Activated T-helper 1 cell treated with Interleukin-2 at 50 U/mL for 16 hours (primary cell): ENCODE results near the gene GSG1L.
"Not testable (repeated sequence)": the region's sequence is repeated elsewhere in the genome, so short reads cannot be mapped to it uniquely, and the experiment has no call there.

Experiments
- DNase-seq: peaks from one replicate; pipeline ENCODE4 v3.0.0-alpha.2; 2020; ENCODE audit warnings: low read depth

Gene GSG1L

DNA sequence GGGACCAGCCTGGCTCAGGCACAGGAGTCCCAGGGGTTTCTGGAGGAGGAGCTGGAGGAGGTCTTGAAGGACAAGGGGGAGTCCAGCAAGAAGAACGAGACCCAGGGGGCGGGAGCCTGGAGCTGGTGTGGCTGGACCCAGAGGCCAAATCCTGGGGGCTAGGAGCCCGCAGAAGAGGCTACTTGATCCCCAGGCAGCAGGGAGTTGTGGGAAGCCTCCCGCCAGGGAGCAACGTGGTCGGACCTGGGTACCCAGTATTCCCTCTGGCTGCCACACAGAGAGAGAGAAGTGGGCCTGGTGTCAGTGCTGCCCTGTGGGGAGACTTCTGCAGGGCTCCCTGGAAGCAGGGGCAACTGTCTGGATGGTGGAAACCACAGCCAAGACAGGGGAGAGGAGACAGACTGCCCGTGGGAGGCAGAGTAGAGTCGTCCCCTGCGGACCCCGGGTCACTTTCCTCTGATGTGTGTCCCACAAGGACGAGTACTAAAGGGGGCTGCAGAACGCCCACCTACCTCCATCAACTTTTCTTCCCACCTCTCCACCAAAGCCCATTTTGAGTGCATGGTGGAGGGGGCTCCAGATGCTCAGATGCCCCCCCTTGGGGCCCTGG is 160.4 kb downstream of the GSG1L start:
- no peak for DNase-seq

DNA sequence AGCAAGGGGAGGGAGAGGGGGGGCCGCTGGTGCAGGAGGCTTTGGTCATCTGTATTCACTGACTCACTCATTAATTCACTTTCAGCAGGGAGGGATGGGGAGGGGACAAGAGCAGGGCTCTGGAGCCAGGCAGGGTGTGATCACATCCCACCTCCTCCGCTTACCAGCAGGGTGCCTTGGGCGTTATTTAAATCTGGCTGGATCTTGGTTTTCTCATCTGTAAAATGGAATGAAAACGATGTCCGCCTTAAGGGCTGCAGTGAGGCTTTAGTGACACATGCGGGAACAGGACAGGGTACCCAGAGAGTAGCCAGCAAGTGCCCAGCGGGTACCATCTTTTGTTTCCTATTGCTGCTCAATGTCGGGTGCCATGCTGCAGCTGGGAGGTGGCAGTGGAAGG is 161.0 kb downstream of the GSG1L start:
- no peak for DNase-seq

GRCh38 chr16:27901956-27902355 is 161.6 kb downstream of the GSG1L start:
- DNase-seq = no peak

- no peak for DNase-seq
Observed at GRCh38 chr16:27899736-27900135, 163.8 kb downstream of the GSG1L start.

DNA sequence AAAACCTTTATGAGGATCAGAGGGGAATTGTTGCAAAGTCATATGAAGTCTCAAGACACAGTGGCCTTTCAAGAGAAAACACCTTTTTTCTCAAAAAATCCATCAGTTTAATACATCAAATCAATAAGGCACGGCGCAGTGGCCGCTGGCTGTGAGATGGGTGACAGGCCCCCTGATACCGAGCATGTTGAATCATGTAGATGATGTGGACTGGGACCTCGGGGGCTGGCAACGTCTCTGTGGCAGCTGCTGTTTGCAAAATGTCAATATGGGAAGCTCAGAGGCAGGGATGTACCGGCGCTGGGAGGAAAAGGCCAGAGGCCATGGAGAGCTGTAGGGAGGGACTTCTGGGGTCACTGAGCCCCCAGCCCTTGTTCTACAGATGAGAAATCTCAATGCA is 169.1 kb downstream of the GSG1L start:
- DNase-seq = no peak

DNA sequence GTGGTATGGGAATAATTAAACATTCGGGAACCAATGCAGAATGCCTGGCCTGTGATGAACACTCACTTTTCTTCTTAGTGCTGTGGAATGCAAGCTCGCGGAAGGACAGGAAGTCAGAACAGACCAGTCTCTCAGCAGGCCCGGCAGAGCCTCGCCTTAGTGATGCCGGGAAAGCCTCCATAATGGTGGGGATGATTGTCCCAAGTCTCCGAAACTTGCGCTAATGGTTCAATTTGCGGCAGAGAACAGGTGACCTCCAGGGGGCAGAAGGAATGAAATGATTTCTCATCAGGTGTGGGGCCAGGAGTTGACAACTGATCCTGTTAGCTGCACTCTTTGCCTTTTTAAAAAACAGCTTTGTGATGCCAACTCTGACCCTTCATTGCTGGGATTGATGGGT is 170.6 kb downstream of the GSG1L start:
- no peak for DNase-seq

DNA sequence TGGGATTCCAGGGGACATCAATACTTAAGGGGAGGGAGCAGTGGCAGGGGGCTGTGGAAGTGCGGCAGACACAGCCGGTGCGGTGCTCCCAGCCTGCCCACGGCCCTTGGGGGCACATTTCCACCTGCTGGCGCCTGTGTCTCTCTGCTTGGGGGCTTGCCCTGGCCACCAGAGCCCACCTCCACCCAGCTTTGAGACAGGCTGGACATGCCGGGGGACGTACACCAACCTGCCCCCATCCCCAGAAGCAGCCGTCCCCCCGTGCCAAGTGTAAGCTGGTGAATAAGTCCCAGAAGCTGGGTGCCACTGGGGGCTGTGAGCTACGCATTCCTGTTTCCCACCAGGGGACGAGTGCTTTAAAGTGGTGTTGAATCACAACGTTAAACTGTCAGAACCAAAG is 172.6 kb downstream of the GSG1L start:
- no peak for DNase-seq

- no peak for DNase-seq
Observed at GRCh38 chr16:27890006-27890405, 173.5 kb downstream of the GSG1L start.

DNA sequence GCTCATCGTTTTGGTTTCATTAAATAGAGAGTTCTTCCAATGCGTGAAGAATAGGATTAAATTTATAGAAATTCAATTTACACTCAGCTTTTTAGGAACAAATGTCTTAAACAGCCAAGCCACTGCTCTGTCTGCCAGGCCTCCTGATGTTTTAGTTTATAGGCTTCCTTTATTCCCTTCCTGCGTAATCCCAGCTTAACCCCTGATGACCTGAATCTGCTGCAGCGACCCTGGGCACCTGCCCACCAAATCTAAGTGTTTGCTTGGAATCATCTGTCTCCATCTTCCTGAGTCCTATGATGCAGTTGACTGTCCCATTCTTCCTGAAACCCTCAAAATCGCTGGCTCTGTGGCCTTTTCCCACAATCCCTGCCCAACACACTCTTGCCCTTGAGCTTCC is 179.9 kb downstream of the GSG1L start:
- DNase-seq = no peak

GRCh38 chr16:27880287-27880686 is 183.2 kb downstream of the GSG1L start:
- no peak for DNase-seq

DNA sequence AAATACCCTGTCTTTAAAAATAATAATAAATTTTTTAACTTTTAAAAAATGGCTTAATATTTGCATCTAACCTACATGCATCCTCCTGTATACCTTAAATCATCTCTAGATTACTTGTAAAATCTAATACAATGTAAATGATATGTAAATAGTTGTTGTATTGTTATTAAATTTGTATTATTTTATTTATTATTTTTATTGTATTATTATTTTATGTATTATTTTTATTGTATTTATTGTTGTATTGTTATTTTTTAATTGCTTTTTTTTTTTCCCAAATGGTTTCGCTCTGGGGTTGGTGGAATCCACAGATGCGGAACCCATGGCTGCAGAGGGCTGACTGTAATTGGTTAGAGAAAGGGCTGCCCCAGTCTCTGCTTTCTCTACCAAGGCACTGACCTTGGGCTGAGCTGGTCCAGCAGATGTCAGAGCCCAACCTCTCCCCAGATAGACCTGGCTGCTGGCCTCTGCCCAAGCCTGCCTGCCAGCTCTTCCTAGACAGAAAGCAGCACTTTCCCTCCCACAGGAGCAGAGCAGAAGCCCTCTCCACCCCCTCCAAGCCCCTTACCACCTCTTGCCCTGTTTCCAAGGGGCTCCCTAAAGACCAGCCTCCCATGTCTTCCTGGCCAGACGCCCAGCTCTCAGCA is 183.8 kb downstream of the GSG1L start:
- DNase-seq = no peak

GRCh38 chr16:27872627-27873026 is 190.9 kb downstream of the GSG1L start:
- not testable (repeated sequence) for DNase-seq

- no peak for DNase-seq
Observed at GRCh38 chr16:27870116-27870798, 193.3 kb downstream of the GSG1L start.

DNA sequence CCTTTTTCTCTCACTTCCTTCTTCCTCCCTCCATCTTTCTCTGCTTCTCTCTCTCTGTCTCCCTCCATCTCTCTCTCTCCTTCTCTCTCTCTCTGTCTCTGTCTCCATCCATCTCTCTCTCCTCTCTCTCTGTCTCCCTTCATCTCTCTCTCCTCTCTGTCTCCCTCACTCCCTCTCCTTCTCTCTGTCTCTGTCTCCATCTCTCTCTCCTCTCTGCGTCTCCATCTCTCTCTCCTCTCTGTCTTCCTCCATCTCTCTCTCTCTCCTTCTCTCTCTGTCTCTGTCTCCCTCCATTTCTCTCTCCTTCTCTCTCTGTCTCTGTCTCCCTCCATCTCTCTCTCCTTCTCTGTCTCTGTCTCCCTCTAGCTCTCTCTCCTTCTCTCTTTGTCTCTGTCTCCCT is 194.1 kb downstream of the GSG1L start:
- no peak for DNase-seq

GRCh38 chr16:27868180-27868579 is 195.3 kb downstream of the GSG1L start:
- no peak for DNase-seq

DNA sequence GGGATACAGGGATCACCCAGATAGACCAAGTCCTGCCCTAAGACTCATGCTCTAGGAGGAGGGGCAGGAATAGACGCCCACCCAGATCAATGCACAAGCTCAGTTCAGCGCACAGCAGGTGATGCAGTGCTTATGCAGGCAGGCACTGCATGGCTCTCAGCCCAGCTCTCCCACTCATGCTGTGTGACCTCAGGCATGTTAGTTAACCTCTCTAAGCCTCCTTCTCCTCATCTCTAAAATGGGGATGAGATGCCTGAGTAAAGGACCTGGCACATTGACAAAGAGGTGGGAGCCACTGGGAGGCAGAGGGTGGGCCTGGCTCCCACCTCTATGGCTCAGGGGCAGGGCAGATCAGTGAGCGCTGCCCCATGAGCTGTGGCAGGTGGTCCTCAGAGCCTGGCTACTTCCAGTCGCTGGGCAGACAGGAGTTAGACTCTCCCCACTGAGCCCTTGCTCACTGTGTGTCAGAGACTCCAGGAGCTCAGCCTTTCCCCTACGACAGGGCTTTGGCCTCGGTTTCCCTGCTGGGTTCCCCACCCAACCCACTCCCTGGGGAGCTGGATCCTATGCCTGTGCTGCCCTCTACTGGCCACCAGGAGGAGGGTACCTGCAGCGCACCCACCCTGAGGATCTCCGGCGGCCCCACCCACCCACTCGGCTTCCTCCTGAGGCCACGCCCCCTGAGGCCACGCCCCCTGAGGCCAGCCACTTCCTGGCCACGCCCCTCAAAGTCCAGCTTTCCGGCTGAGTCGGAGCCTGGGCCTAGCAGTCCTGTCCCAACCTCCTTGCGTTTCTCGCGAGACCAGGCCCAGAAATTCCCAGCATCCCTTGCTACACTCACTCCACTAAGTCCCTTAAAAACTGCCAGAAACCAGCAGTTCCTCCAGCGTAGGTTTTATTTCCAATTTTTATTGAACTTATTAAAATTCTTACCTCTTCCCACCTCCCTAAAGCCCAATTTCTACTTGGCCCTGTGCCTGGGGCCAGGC is 196.1 kb downstream of the GSG1L start:
- DNase-seq = peak; percentile 3

DNA sequence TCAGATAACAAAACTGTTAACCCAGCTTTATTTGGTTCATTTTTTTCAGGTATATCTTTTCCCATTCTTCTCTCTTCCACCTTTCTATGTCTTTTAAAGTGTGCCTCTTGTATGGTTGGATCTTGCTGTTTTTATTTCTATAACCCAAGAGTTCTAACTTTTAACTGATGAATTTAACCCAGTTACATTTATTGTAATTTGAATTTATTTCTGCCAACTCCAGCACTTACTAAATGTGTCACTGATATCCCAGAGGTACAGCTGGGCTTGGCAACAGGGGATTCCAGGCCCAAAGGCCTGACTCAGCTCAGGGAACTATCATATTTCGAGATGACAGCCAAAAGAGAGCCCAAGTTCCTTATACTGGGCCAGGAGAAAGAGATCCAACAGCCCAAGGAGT is 200.1 kb downstream of the GSG1L start:
- DNase-seq = no peak

DNA sequence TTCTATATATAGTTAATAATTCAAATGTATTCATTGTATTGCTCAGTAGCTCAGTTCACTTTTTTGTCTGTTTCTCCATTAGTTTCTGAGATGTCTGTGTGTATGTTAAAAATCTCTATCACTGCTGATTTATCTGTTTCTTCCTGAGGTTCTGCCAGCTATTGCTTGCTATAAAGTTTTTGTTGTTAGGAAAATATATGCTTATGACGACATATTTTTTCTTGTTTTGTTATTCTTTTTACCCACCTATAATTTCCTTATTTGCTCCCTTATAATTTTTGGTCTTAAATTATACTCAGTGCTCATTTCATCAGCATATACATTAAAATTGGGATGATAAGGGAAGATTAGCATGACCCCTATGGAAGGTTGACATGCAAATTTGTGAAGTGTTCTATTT is 200.6 kb downstream of the GSG1L start:
- no peak for DNase-seq

GRCh38 chr16:27860091-27860490 is 203.4 kb downstream of the GSG1L start:
- no peak for DNase-seq

DNA sequence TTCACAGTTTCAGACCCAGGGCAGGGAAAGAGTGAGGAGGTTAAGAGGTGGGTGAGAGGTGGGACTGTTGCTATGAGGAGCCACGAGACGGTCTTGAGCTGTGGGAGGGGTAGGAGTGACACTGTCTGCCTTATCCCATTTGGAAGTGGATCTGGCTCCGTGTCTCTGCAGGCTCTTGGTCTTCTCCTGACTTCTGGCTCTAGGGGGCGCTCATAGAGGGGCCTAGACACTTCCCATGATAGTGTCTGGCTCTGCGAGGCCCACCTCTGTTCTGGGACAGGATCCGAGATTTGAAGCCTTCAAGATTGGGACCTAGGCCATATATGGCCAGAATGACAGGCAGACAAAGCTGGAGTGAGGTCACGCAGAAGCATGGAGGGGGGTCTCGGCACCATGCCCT is 204.5 kb downstream of the GSG1L start:
- DNase-seq = no peak

DNA sequence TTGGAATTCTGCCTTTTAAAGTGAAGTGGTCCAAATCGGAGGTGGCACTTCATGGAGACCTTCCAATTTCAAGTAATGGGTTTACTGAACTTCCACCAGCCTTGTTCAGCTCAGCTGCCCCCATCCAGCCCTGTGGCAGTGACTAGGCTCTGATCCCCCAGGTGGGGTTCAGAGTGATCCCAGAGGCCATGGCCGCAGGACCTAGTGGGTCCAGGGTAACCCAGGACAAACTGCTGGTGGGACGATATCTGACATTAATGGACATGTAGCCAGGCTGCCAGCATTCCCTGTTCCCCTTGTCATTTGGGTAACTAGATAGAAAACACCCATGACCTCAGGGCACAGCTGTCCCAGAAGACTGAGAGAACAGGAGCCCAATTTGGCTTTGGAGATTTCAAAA is 209.9 kb downstream of the GSG1L start:
- DNase-seq = no peak

DNA sequence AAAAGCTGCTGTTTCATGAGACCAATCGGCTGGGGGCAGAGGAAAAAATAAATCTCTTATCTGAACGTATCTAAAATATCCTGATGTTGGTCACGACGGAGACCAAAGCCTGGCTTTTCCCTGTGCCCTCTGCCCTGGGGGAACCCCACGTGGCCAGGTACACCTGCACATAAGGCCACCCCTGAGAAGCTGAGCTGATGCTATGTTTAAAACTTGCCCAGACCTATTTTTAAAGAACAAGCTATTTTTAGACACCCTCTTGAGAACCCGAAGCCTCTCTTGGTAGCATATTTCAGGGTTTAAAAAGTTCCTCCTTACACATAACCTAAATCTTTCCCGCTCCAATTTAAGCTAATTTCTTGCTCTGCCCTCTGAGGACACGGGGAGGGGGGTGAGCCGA is 210.4 kb downstream of the GSG1L start:
- DNase-seq = no peak
